Naive B cell (primary cell): Measurements from ENCODE around the gene ZNF160. TPM values are rescaled to one million over a fixed set of nuclear protein-coding genes. Genes with fewer than 3 reads are reported as not detected.
A peak's percentile ranks its signal among the peaks of the same experiment; 100 is the strongest.
"Not testable (repeated sequence)": the region's sequence is repeated elsewhere in the genome, so short reads cannot be mapped to it uniquely, and the experiment has no call there.

Experiments used
- ATAC-seq, 2 donors: fragments of 150-1000 bp; cut with Tn5 transposase; 2 replicates each; pipeline ENCODE4 v1.10.0; 2021; ENCODE audit warnings: low read depth in 2 of 2, mild to moderate bottlenecking in 2 of 2, moderate library complexity in 2 of 2
- DNase-seq: peaks from one replicate; pipeline ENCODE4 v3.0.0; 2022
- H3K27ac Mint-ChIP-seq, 6 donors: one replicate each; pipeline ENCODE4 v1.8.0; 2020 to 2022; ENCODE audit warnings: mild to moderate bottlenecking in 6 of 6, mixed read lengths in 6 of 6, moderate library complexity in 5 of 6, inconsistent platforms in 2 of 6
- H3K27me3 Mint-ChIP-seq, 3 donors: one replicate each; pipeline ENCODE4 v1.8.0; 2021 to 2022; ENCODE audit warnings: mixed read lengths in 3 of 3, mild to moderate bottlenecking in 1 of 3
- H3K36me3 Mint-ChIP-seq, 2 donors: one replicate each; pipeline ENCODE4 v1.8.0; 2020 to 2022; ENCODE audit warnings: mixed read lengths in 2 of 2, inconsistent platforms in 1 of 2, mild to moderate bottlenecking in 1 of 2
- H3K4me1 Mint-ChIP-seq, 3 donors: one replicate each; pipeline ENCODE4 v1.8.0; 2020 to 2022; ENCODE audit warnings: mixed read lengths in 3 of 3, inconsistent platforms in 1 of 3, mild to moderate bottlenecking in 1 of 3, moderate library complexity in 1 of 3
- H3K4me3 Mint-ChIP-seq, 8 donors: one replicate each; pipeline ENCODE4 v1.8.0; 2020 to 2022; ENCODE audit warnings: mild to moderate bottlenecking in 8 of 8, mixed read lengths in 8 of 8, moderate library complexity in 8 of 8, inconsistent platforms in 2 of 8
- H3K9me3 Mint-ChIP-seq, 7 donors: one replicate each; pipeline ENCODE4 v1.8.0; 2020 to 2022; ENCODE audit warnings: mixed read lengths in 7 of 7, mild to moderate bottlenecking in 5 of 7, inconsistent platforms in 2 of 7, moderate library complexity in 1 of 7
- polyA plus RNA-seq, 6 donors: library from polyadenylated mRNA; unstranded; fragments of 300-500 nt; fragmentation: Illumina TruSeq; gene quantifications; one replicate each; pipeline ENCODE4 v1.2.3, GENCODE V29; 2021; ENCODE audit warnings: low read depth in 6 of 6

Gene ZNF160
- polyA plus RNA-seq, 6 donors from 2014 or later, result 11.2 to 40.7 (median 25.5) TPM

- H3K9me3 Mint-ChIP-seq, result peaks cover 13 to 56% (median 44%) of the 10 kb centered on the region in 7 donors
- no peak overlapping the region for H3K27ac Mint-ChIP-seq
- H3K4me1 Mint-ChIP-seq, result peaks cover 0 to 5% (median 4%) of the 10 kb centered on the region in 3 donors
- peak overlapping the region in 2 of 8 donors; percentile 28 to 47 for H3K4me3 Mint-ChIP-seq
- DNase-seq, result no peak
- peaks cover 10 to 28% of the 10 kb centered on the region in 2 donors for H3K36me3 Mint-ChIP-seq
- peaks cover 16 to 39% (median 26%) of the 10 kb centered on the region in 3 donors for H3K27me3 Mint-ChIP-seq
- ATAC-seq, result no peak
These were observed 68.1 kb downstream of the ZNF160 start for GRCh38 chr19:53034948-53035675.

- H3K27ac Mint-ChIP-seq, result no peak overlapping the region
- peaks cover 10 to 34% of the 10 kb centered on the region in 2 donors for H3K36me3 Mint-ChIP-seq
- H3K4me3 Mint-ChIP-seq, result no peak overlapping the region
- ATAC-seq, result no peak
- peaks cover 16 to 32% (median 25%) of the 10 kb centered on the region in 3 donors for H3K27me3 Mint-ChIP-seq
- peaks cover 13 to 58% (median 40%) of the 10 kb centered on the region in 7 donors for H3K9me3 Mint-ChIP-seq
- peaks cover 0 to 5% (median 4%) of the 10 kb centered on the region in 3 donors for H3K4me1 Mint-ChIP-seq
- DNase-seq, result no peak
These were observed 69.2 kb downstream of the ZNF160 start for GRCh38 chr19:53034054-53034453.

- DNase-seq, H3K4me1 Mint-ChIP-seq, H3K4me3 Mint-ChIP-seq, H3K27ac Mint-ChIP-seq, H3K27me3 Mint-ChIP-seq, ATAC-seq, H3K36me3 Mint-ChIP-seq: not testable (repeated sequence)
- peaks cover 0 to 40% (median 21%) of the 10 kb centered on the region in 7 donors for H3K9me3 Mint-ChIP-seq
These were observed 74.9 kb downstream of the ZNF160 start for GRCh38 chr19:53028306-53028705.

DNA sequence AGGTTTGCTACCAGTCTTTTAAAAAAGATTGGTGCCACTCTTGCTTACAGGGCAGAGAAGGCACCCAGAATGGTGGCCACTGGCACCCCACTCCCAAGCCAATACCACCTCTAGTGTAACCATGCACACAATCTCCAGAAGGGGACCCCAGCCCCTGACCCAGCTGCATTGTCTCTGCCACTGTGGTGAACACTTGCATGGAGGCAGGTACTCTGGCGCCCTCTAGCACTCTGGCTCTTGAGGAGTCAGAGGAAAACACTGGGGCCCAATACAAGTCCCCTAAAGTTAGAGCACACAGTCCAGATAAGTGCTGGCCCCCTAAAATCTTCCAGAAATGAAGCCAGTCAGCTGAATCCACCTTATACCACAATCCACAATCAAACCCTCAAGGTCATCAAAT is 83.5 kb downstream of the ZNF160 start:
- ATAC-seq, result no peak
- Mint-ChIP-seq H3K27ac (no peak overlapping the region), H3K4me1 (no peaks in the 10 kb centered on the region), H3K27me3 (peaks cover 0 to 6% (median 0%) of the 10 kb centered on the region in 3 donors), H3K36me3 (peaks cover 0 to 10% of the 10 kb centered on the region in 2 donors), H3K9me3 (peaks cover 11 to 56% (median 19%) of the 10 kb centered on the region in 7 donors), H3K4me3 (no peak overlapping the region)
- no peak for DNase-seq

Other genes with a start within 250 kb of the ZNF160 start
- 10 to 100 TPM; 22.0 to 44.5 (median 30.3) TPM for gene ZNF468, start 245.8 kb downstream of the ZNF160 start, polyA plus RNA-seq
- gene ZNF320, start 205.8 kb downstream of the ZNF160 start, polyA plus RNA-seq, result 10 to 100 TPM in 2 of 6 donors, 1 to 10 TPM in 3, not detected in 1; 4.6 to 11.7 (median 7.3) TPM
- gene ZNF888, start 180.0 kb downstream of the ZNF160 start, polyA plus RNA-seq, result 1 to 10 TPM in 5 of 6 donors, not detected in 1; 1.7 to 5.2 (median 4.1) TPM
- 10 to 100 TPM; 12.1 to 22.9 (median 20.5) TPM for gene ZNF816, start 140.5 kb downstream of the ZNF160 start, polyA plus RNA-seq
- not detected for gene ERVV-1, start 89.5 kb downstream of the ZNF160 start, polyA plus RNA-seq
- not detected for gene ERVV-2, start 58.7 kb downstream of the ZNF160 start, polyA plus RNA-seq
- 10 to 100 TPM in 2 of 6 donors, 1 to 10 TPM in 4; 4.6 to 22.2 (median 6.8) TPM for gene ZNF415, start 29.5 kb upstream of the ZNF160 start, polyA plus RNA-seq
- gene ZNF347, start 55.6 kb upstream of the ZNF160 start, polyA plus RNA-seq, result 10 to 100 TPM in 3 of 6 donors, 1 to 10 TPM in 3; 3.4 to 13.3 (median 9.5) TPM
- 10 to 100 TPM; 17.6 to 36.9 (median 20.0) TPM for gene ZNF665, start 89.9 kb upstream of the ZNF160 start, polyA plus RNA-seq
- gene ZNF677, start 151.5 kb upstream of the ZNF160 start, polyA plus RNA-seq, result 10 to 100 TPM; 20.4 to 53.5 (median 32.5) TPM
- gene VN1R2, start 154.9 kb upstream of the ZNF160 start, polyA plus RNA-seq, result not detected
- not detected for gene VN1R4, start 164.3 kb upstream of the ZNF160 start, polyA plus RNA-seq
- gene ZNF845, start 230.3 kb upstream of the ZNF160 start, polyA plus RNA-seq, result 10 to 100 TPM in 5 of 6 donors, not detected in 1; 11.0 to 21.0 (median 11.7) TPM